HG03039 (cell line): ENCODE results near the gene C20orf204.

ENCODE experiments used
- ATAC-seq: cut with Tn5 transposase; IDR thresholded peaks from one replicate; pipeline ENCODE4 v1.9.1; 2021; ENCODE audit warnings: mild to moderate bottlenecking, moderate library complexity; ENCODE audit not compliant: unreplicated experiment

C20orf204 gene

GRCh38 chr20:64041040-64041780, 5.2 kb downstream of the C20orf204 start:
- ATAC-seq: no peak

GRCh38 chr20:64041781-64042053, 5.7 kb downstream of the C20orf204 start:
- no peak for ATAC-seq

GRCh38 chr20:64042054-64042781, 6.2 kb downstream of the C20orf204 start:
- ATAC-seq: no peak

GRCh38 chr20:64043768-64044167, 7.8 kb downstream of the C20orf204 start:
- ATAC-seq: no peak

- ATAC-seq: no peak
Measured at GRCh38 chr20:64044484-64045247, 8.7 kb downstream of the C20orf204 start.

GRCh38 chr20:64045346-64046011, 9.5 kb downstream of the C20orf204 start:
- no peak for ATAC-seq

GRCh38 chr20:64047046-64047389, 11.0 kb downstream of the C20orf204 start:
- ATAC-seq: no peak

GRCh38 chr20:64047968-64048401, 12.0 kb downstream of the C20orf204 start:
- ATAC-seq: no peak

GRCh38 chr20:64048402-64049044, 12.5 kb downstream of the C20orf204 start:
- no peak for ATAC-seq

GRCh38 chr20:64049060-64049877, 13.3 kb downstream of the C20orf204 start, which contains the start of gene SOX18:
SOX18 (minus strand) TSS chr20:64049639; CDS start chr20:64049516, 123 bp downstream.
- no peak for ATAC-seq

- ATAC-seq: no peak
Measured at GRCh38 chr20:64049878-64050260, 13.9 kb downstream of the C20orf204 start.

- ATAC-seq: no peak
Measured at GRCh38 chr20:64050261-64051032, 14.5 kb downstream of the C20orf204 start.

GRCh38 chr20:64051033-64051452, 15.1 kb downstream of the C20orf204 start:
- no peak for ATAC-seq

GRCh38 chr20:64051561-64052325, 15.8 kb downstream of the C20orf204 start:
- ATAC-seq: no peak

GRCh38 chr20:64052326-64052722, 16.3 kb downstream of the C20orf204 start:
- ATAC-seq: no peak

GRCh38 chr20:64052987-64053840, 17.2 kb downstream of the C20orf204 start:
- no peak for ATAC-seq

- no peak for ATAC-seq
Measured at GRCh38 chr20:64053841-64054661, 18.1 kb downstream of the C20orf204 start.
